T-helper 1 cell treated with Interleukin-12 subunit alpha and Interleukin-12 subunit beta and Interleukin-4 antibody, amounts not matched to agents 30 μg/mL and 1 μg/mL, for 36 hours (primary cell): Measurements from ENCODE around the gene GLT8D2.

ENCODE experiments used
- H3K27ac Mint-ChIP-seq: one replicate; pipeline ENCODE4 v1.8.0; 2021; ENCODE audit warnings: mild to moderate bottlenecking, mixed read lengths
- H3K27me3 Mint-ChIP-seq: one replicate; pipeline ENCODE4 v1.8.0; 2021; ENCODE audit warnings: low read depth, mixed read lengths
- H3K36me3 Mint-ChIP-seq: one replicate; pipeline ENCODE4 v1.8.0; 2021; ENCODE audit warnings: low read depth, mixed read lengths
- H3K4me1 Mint-ChIP-seq: one replicate; pipeline ENCODE4 v1.8.0; 2021; ENCODE audit warnings: low read depth, mixed read lengths
- H3K4me3 Mint-ChIP-seq: one replicate; pipeline ENCODE4 v1.8.0; 2021; ENCODE audit warnings: mild to moderate bottlenecking, moderate library complexity, mixed read lengths
- H3K9me3 Mint-ChIP-seq: one replicate; pipeline ENCODE4 v1.8.0; 2021; ENCODE audit warnings: mixed read lengths

Gene GLT8D2

GRCh38 chr12:104000807-104001434 lies 49.1 kb downstream of the GLT8D2 start:
- peaks cover 44% of the 10 kb centered on the region for H3K27me3 Mint-ChIP-seq
- H3K9me3 Mint-ChIP-seq = no peaks in the 10 kb centered on the region
- H3K27ac Mint-ChIP-seq = no peak overlapping the region
- H3K4me1 Mint-ChIP-seq = no peaks in the 10 kb centered on the region
- no peaks in the 10 kb centered on the region for H3K36me3 Mint-ChIP-seq
- H3K4me3 Mint-ChIP-seq = no peak overlapping the region

- H3K36me3 Mint-ChIP-seq = no peaks in the 10 kb centered on the region
- H3K27ac Mint-ChIP-seq = no peak overlapping the region
- H3K4me1 Mint-ChIP-seq = no peaks in the 10 kb centered on the region
- no peak overlapping the region for H3K4me3 Mint-ChIP-seq
- no peaks in the 10 kb centered on the region for H3K9me3 Mint-ChIP-seq
- H3K27me3 Mint-ChIP-seq = peaks cover 52% of the 10 kb centered on the region
Measured at GRCh38 chr12:103998976-103999375, 51.0 kb downstream of the GLT8D2 start.

- Mint-ChIP-seq H3K36me3 (no peaks in the 10 kb centered on the region), H3K27me3 (peaks cover 40% of the 10 kb centered on the region), H3K4me3 (no peak overlapping the region), H3K9me3 (no peaks in the 10 kb centered on the region), H3K4me1 (no peaks in the 10 kb centered on the region), H3K27ac (no peak overlapping the region)
Measured at GRCh38 chr12:103997286-103997900, 52.6 kb downstream of the GLT8D2 start.

GRCh38 chr12:103996595-103996994 lies 53.4 kb downstream of the GLT8D2 start:
- no peak overlapping the region for H3K4me3 Mint-ChIP-seq
- no peak overlapping the region for H3K27ac Mint-ChIP-seq
- peaks cover 40% of the 10 kb centered on the region for H3K27me3 Mint-ChIP-seq
- no peaks in the 10 kb centered on the region for H3K36me3 Mint-ChIP-seq
- H3K9me3 Mint-ChIP-seq = no peaks in the 10 kb centered on the region
- no peaks in the 10 kb centered on the region for H3K4me1 Mint-ChIP-seq

- Mint-ChIP-seq H3K27ac (no peak overlapping the region), H3K36me3 (peaks cover 1% of the 10 kb centered on the region), H3K4me3 (no peak overlapping the region), H3K4me1 (no peaks in the 10 kb centered on the region), H3K27me3 (peaks cover 22% of the 10 kb centered on the region), H3K9me3 (no peaks in the 10 kb centered on the region)
Measured at GRCh38 chr12:103994235-103994634, 55.8 kb downstream of the GLT8D2 start.

- no peak overlapping the region for H3K4me3 Mint-ChIP-seq
- peaks cover 19% of the 10 kb centered on the region for H3K36me3 Mint-ChIP-seq
- H3K4me1 Mint-ChIP-seq = no peaks in the 10 kb centered on the region
- no peaks in the 10 kb centered on the region for H3K9me3 Mint-ChIP-seq
- no peak overlapping the region for H3K27ac Mint-ChIP-seq
- H3K27me3 Mint-ChIP-seq = no peaks in the 10 kb centered on the region
Measured at GRCh38 chr12:103986829-103987228, 63.2 kb downstream of the GLT8D2 start.

- Mint-ChIP-seq H3K4me3 (no peak overlapping the region), H3K36me3 (peaks cover 31% of the 10 kb centered on the region), H3K27ac (peak overlapping the region; percentile 29), H3K9me3 (no peaks in the 10 kb centered on the region), H3K4me1 (peaks cover 9% of the 10 kb centered on the region), H3K27me3 (no peaks in the 10 kb centered on the region)
Measured at GRCh38 chr12:103978384-103978982, 71.5 kb downstream of the GLT8D2 start.

- H3K9me3 Mint-ChIP-seq = no peaks in the 10 kb centered on the region
- peaks cover 27% of the 10 kb centered on the region for H3K36me3 Mint-ChIP-seq
- H3K4me1 Mint-ChIP-seq = peaks cover 12% of the 10 kb centered on the region
Measured at GRCh38 chr12:103975368-103975767, 74.6 kb downstream of the GLT8D2 start.

GRCh38 chr12:103973909-103974308 lies 76.1 kb downstream of the GLT8D2 start:
- Mint-ChIP-seq H3K9me3 (no peaks in the 10 kb centered on the region), H3K27ac (no peak overlapping the region), H3K4me1 (peaks cover 17% of the 10 kb centered on the region), H3K27me3 (no peaks in the 10 kb centered on the region), H3K4me3 (no peak overlapping the region), H3K36me3 (peaks cover 21% of the 10 kb centered on the region)

More at GRCh38 chr12:103975368-103975767, 74.6 kb downstream of the GLT8D2 start:
- no peak overlapping the region for H3K4me3 Mint-ChIP-seq
- H3K27me3 Mint-ChIP-seq = no peaks in the 10 kb centered on the region
- H3K27ac Mint-ChIP-seq = no peak overlapping the region

- H3K9me3 Mint-ChIP-seq = no peaks in the 10 kb centered on the region
- no peaks in the 10 kb centered on the region for H3K27me3 Mint-ChIP-seq
- H3K4me1 Mint-ChIP-seq = peaks cover 43% of the 10 kb centered on the region
- peaks cover 19% of the 10 kb centered on the region for H3K36me3 Mint-ChIP-seq
- no peak overlapping the region for H3K4me3 Mint-ChIP-seq
- peak overlapping the region; percentile 49 for H3K27ac Mint-ChIP-seq
Measured at GRCh38 chr12:103969391-103969790, 80.6 kb downstream of the GLT8D2 start.

- Mint-ChIP-seq H3K4me3 (peak overlapping the region; percentile 98), H3K9me3 (no peaks in the 10 kb centered on the region), H3K27ac (peak overlapping the region; percentile 98), H3K27me3 (no peaks in the 10 kb centered on the region), H3K36me3 (peaks cover 14% of the 10 kb centered on the region), H3K4me1 (peaks cover 47% of the 10 kb centered on the region)
Measured at GRCh38 chr12:103966736-103967135, 83.3 kb downstream of the GLT8D2 start.

GRCh38 chr12:103965590-103966504 lies 84.1 kb downstream of the GLT8D2 start, which contains the start of gene TDG:
Gene TDG (plus strand): TSS chr12:103965872. CDS start chr12:103966038, 166 bp downstream.
- peak within 1 kb of the TSS; percentile 98 for H3K4me3 Mint-ChIP-seq
- no peaks in the 10 kb centered on the region for H3K27me3 Mint-ChIP-seq
- H3K4me1 Mint-ChIP-seq = peaks cover 43% of the 10 kb centered on the region
- peaks cover 14% of the 10 kb centered on the region for H3K36me3 Mint-ChIP-seq
- H3K27ac Mint-ChIP-seq = peak within 1 kb of the TSS; percentile 98
- no peaks in the 10 kb centered on the region for H3K9me3 Mint-ChIP-seq

- Mint-ChIP-seq H3K36me3 (peaks cover 14% of the 10 kb centered on the region), H3K4me3 (peak overlapping the region; percentile 98), H3K9me3 (no peaks in the 10 kb centered on the region), H3K27ac (peak overlapping the region; percentile 98), H3K27me3 (no peaks in the 10 kb centered on the region), H3K4me1 (peaks cover 45% of the 10 kb centered on the region)
Measured at GRCh38 chr12:103965255-103965589, 84.8 kb downstream of the GLT8D2 start.

GRCh38 chr12:103964805-103965204 lies 85.2 kb downstream of the GLT8D2 start:
- Mint-ChIP-seq H3K4me1 (peaks cover 45% of the 10 kb centered on the region), H3K36me3 (peaks cover 14% of the 10 kb centered on the region), H3K27ac (peak overlapping the region; percentile 98), H3K4me3 (peak overlapping the region; percentile 98), H3K27me3 (no peaks in the 10 kb centered on the region), H3K9me3 (no peaks in the 10 kb centered on the region)
